Upper lobe of right lung (tissue), 1 donor: ENCODE results near the gene SNX32. TPM values are rescaled to one million over a fixed set of nuclear protein-coding genes. Genes with fewer than 3 reads are reported as not detected.
A peak's percentile ranks its signal among the peaks of the same experiment; 100 is the strongest.
"Not testable (repeated sequence)": the region's sequence is repeated elsewhere in the genome, so short reads cannot be mapped to it uniquely, and the experiment has no call there.

ENCODE experiments used
- ATAC-seq: fragments of 200-7000 bp; cut with Tn5 transposase; one replicate; pipeline ENCODE4 v1.9.1; 2020; ENCODE audit warnings: mild to moderate bottlenecking, moderate library complexity
- DNase-seq: peaks from one replicate; pipeline ENCODE4 v3.0.0-alpha.2; 2020
- H3K27ac ChIP-seq: fragments of 200-600 bp; one replicate; pipeline ENCODE4 v1.8.0; 2022
- H3K27me3 ChIP-seq: fragments of 200-600 bp; one replicate; pipeline ENCODE4 v1.8.0; 2022; ENCODE audit warnings: mild to moderate bottlenecking
- H3K36me3 ChIP-seq: fragments of 200-600 bp; one replicate; pipeline ENCODE4 v1.8.0; 2022
- H3K4me1 ChIP-seq: fragments of 200-600 bp; one replicate; pipeline ENCODE4 v1.8.0; 2022
- H3K4me3 ChIP-seq: fragments of 200-600 bp; one replicate; pipeline ENCODE4 v1.8.0; 2022; ENCODE audit warnings: mild to moderate bottlenecking
- H3K9me3 ChIP-seq: fragments of 200-600 bp; one replicate; pipeline ENCODE4 v1.8.0; 2022
- intact Hi-C: fragments of 100-400 bp; cut with DNase I; formaldehyde crosslinking; loops from one replicate; pipeline ENCODE4 v1.11.0; 2022
- total RNA-seq: library from RNA; stranded (reverse); fragmentation: NEBNext Ultra II Directional; extraction: Animal tissue kit (Norgen Biotek cat#: 25700); gene quantifications from one replicate; pipeline ENCODE4 v1.2.1, GENCODE V29; 2021
- TF ChIP-seq, protein P1 (sequence below): fragments of 200-600 bp; IDR thresholded peaks from one replicate; pipeline ENCODE4 v1.8.0; 2022; ENCODE audit warnings: antibody characterized with exemption
- donor health status: DM: no; HTN: yes; CAD: no; lungs with severe emphysema.

SNX32 gene
- total RNA-seq, 1 donor from 2014 or later = not detected

- Histone ChIP-seq H3K27me3 (no peaks in the 10 kb centered on the region), H3K36me3 (no peaks in the 10 kb centered on the region), H3K4me3 (no peak overlapping the region), H3K4me1 (no peaks in the 10 kb centered on the region), H3K9me3 (no peaks in the 10 kb centered on the region), H3K27ac (no peak overlapping the region)
- TF ChIP-seq, protein P1, sequence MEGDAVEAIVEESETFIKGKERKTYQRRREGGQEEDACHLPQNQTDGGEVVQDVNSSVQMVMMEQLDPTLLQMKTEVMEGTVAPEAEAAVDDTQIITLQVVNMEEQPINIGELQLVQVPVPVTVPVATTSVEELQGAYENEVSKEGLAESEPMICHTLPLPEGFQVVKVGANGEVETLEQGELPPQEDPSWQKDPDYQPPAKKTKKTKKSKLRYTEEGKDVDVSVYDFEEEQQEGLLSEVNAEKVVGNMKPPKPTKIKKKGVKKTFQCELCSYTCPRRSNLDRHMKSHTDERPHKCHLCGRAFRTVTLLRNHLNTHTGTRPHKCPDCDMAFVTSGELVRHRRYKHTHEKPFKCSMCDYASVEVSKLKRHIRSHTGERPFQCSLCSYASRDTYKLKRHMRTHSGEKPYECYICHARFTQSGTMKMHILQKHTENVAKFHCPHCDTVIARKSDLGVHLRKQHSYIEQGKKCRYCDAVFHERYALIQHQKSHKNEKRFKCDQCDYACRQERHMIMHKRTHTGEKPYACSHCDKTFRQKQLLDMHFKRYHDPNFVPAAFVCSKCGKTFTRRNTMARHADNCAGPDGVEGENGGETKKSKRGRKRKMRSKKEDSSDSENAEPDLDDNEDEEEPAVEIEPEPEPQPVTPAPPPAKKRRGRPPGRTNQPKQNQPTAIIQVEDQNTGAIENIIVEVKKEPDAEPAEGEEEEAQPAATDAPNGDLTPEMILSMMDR = no peak
- intact Hi-C loops = no loop called here
- no peak for DNase-seq
- no peak for ATAC-seq
These were observed 6.6 kb upstream of the SNX32 start for GRCh38 chr11:65826984-65827735.

DNA sequence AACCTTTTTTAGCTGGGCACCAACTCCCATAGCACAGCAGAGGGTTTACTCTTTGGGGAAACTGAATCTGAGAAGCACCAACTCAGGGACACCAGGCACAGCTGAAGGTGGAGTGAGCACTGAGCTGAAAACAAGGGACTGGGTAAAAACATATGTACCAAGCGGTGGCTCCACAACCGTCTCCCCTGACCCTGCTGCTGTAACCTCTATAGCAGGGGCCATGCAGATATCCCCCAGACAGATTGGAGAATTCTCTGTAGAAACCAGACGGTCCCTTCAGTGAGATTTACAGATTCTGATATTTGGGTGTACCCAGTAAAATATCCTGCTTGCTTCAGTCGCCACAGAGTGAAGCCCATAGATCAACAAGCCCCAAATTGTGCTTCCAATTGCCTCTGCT, 4.3 kb upstream of the SNX32 start:
- H3K4me3 ChIP-seq = no peak overlapping the region
- ATAC-seq = no peak
- TF ChIP-seq, protein P1 = no peak
- H3K36me3 ChIP-seq = no peaks in the 10 kb centered on the region
- no peak for DNase-seq
- no peaks in the 10 kb centered on the region for H3K27me3 ChIP-seq
- H3K9me3 ChIP-seq = no peaks in the 10 kb centered on the region
- intact Hi-C loops = no loop called here
- no peak overlapping the region for H3K27ac ChIP-seq
- H3K4me1 ChIP-seq = peaks cover 10% of the 10 kb centered on the region

GRCh38 chr11:65832231-65832630, 1.5 kb upstream of the SNX32 start:
- H3K4me1 ChIP-seq = peaks cover 11% of the 10 kb centered on the region
- H3K36me3 ChIP-seq, intact Hi-C loops, H3K27me3 ChIP-seq, H3K9me3 ChIP-seq, H3K4me3 ChIP-seq, H3K27ac ChIP-seq, DNase-seq, ATAC-seq: not testable (repeated sequence)

DNA sequence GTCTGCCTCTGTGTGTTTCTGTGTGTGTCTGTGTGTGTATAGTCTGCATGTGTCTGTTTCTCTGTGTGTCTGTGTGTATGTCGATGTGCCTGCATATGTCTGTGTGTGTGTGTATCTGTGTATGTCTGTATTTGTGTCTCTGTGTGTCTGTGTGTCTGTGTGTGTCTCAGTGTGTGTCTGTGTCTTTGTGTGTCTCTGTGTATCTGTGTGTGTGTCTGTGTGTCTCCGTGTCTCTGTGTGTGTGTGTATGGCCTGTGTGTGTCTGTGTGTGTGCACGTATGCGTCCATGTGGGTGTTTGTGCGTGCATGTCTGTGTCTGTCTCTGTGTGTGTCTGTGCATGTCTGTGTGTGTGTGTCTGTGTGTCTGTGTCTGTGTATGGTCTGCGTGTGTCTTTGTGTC, 439 bp downstream of the SNX32 start:
- Histone ChIP-seq H3K27ac (no peak overlapping the region), H3K4me3 (peak overlapping the region; percentile 60), H3K4me1 (peaks cover 11% of the 10 kb centered on the region), H3K9me3 (no peaks in the 10 kb centered on the region), H3K36me3 (no peaks in the 10 kb centered on the region), H3K27me3 (no peaks in the 10 kb centered on the region)
- intact Hi-C loops = no loop called here
- no peak for ATAC-seq
- TF ChIP-seq, protein P1 = no peak
- DNase-seq = no peak

DNA sequence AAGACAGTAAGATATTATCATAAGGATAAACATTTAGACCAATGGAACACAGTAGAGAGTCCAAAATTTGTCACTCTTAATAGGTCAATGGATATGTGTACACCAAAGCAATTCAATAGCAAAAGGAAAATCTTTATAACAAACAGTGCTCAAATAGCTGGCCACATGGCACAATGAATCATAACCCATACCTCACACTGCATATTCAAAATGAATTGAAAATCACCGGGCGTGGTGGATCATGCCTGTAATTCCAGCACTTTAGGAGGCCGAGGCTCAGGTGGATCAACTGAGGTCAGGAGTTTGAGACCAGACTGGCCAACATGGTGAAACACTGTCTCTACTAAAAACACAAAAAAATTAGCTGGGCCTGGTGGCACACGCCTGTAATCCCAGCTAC, 8.4 kb downstream of the SNX32 start:
- Histone ChIP-seq H3K9me3 (no peaks in the 10 kb centered on the region), H3K27ac (no peak overlapping the region), H3K27me3 (no peaks in the 10 kb centered on the region), H3K4me1 (no peaks in the 10 kb centered on the region), H3K4me3 (no peak overlapping the region), H3K36me3 (no peaks in the 10 kb centered on the region)
- intact Hi-C loops = no loop called here
- no peak for DNase-seq
- TF ChIP-seq, protein P1 = no peak
- ATAC-seq = no peak

DNA sequence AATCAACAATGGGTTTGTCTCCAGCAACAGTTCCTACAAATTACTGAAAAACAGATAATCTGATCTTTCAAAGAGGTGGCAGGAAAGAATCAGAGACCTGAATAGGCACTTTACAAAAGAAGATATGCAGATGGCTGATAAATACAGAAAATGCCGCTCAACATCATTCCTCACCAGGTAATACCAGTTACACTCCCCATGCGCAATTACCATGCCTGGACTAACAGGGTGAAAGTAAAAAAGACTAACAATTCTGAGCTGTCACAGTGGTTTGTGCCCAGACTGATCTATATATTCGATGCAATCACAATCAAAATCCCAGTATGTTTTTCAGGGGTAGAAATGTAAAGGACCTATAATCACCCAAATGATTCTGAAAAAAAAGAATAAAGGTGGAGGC, 10.0 kb downstream of the SNX32 start:
- H3K36me3 ChIP-seq = no peaks in the 10 kb centered on the region
- intact Hi-C loops = no loop called here
- no peak overlapping the region for H3K4me3 ChIP-seq
- no peaks in the 10 kb centered on the region for H3K9me3 ChIP-seq
- no peaks in the 10 kb centered on the region for H3K27me3 ChIP-seq
- ATAC-seq (no peak), DNase-seq (no peak)
- no peaks in the 10 kb centered on the region for H3K4me1 ChIP-seq
- TF ChIP-seq, protein P1 = no peak
- H3K27ac ChIP-seq = no peak overlapping the region
